ENCODE measurements around the gene CYP19A1.

GRCh38 chr15:51269496-51269895, 68.9 kb downstream of the CYP19A1 start:
- no peak for TF ChIP-seq CTCF (IDR thresholded peaks at IDR 0.05; ENCODE audit: poor library complexity)
- no peak for TF ChIP-seq EZH2 (IDR thresholded peaks at IDR 0.05; ENCODE audit: borderline replicate concordance)
